GM19023 (cell line): Measurements from ENCODE around the gene HINT1.
A peak's percentile ranks its signal among the peaks of the same experiment; 100 is the strongest.
"Not testable (repeated sequence)": the region's sequence is repeated elsewhere in the genome, so short reads cannot be mapped to it uniquely, and the experiment has no call there.

Experiments
- ATAC-seq: cut with Tn5 transposase; IDR thresholded peaks from one replicate; pipeline ENCODE4 v1.9.1; 2021; ENCODE audit warnings: mild to moderate bottlenecking, moderate library complexity; ENCODE audit not compliant: unreplicated experiment

The HINT1 gene

GRCh38 chr5:131165119-131165727 lies at the start of gene HINT1:
TSS of gene HINT1 (minus strand) at chr5:131165256. CDS start at chr5:131165205, 51 bp downstream.
- ATAC-seq: peak; percentile 84

GRCh38 chr5:131214609-131215227 lies 49.7 kb upstream of the HINT1 start:
- no peak for ATAC-seq

GRCh38 chr5:131212471-131213021 lies 47.5 kb upstream of the HINT1 start:
- ATAC-seq: peak; percentile 43

GRCh38 chr5:131211669-131212068 lies 46.6 kb upstream of the HINT1 start:
- no peak for ATAC-seq

GRCh38 chr5:131210151-131210510 lies 45.1 kb upstream of the HINT1 start:
- no peak for ATAC-seq

- peak; percentile 79 for ATAC-seq
These were observed 44.6 kb upstream of the HINT1 start for GRCh38 chr5:131209506-131210150.

- no peak for ATAC-seq
These were observed 44.1 kb upstream of the HINT1 start for GRCh38 chr5:131209175-131209505.

- ATAC-seq: no peak
These were observed 41.7 kb upstream of the HINT1 start for GRCh38 chr5:131206772-131207171.

GRCh38 chr5:131206061-131206460 lies 41.0 kb upstream of the HINT1 start:
- no peak for ATAC-seq

- no peak for ATAC-seq
These were observed 39.9 kb upstream of the HINT1 start for GRCh38 chr5:131204964-131205363.

- ATAC-seq: no peak
These were observed 35.5 kb upstream of the HINT1 start for GRCh38 chr5:131200560-131200959.

GRCh38 chr5:131198625-131199024 lies 33.6 kb upstream of the HINT1 start:
- no peak for ATAC-seq

GRCh38 chr5:131196331-131196730 lies 31.3 kb upstream of the HINT1 start:
- ATAC-seq: no peak

- ATAC-seq: no peak
These were observed 30.6 kb upstream of the HINT1 start for GRCh38 chr5:131195696-131196095.

GRCh38 chr5:131194725-131195124 lies 29.7 kb upstream of the HINT1 start:
- no peak for ATAC-seq

- not testable (repeated sequence) for ATAC-seq
These were observed 28.8 kb upstream of the HINT1 start for GRCh38 chr5:131193897-131194296.

- no peak for ATAC-seq
These were observed 28.1 kb upstream of the HINT1 start for GRCh38 chr5:131193106-131193505.

GRCh38 chr5:131186561-131187256 lies 21.7 kb upstream of the HINT1 start:
- no peak for ATAC-seq

- ATAC-seq: no peak
These were observed 20.6 kb upstream of the HINT1 start for GRCh38 chr5:131185523-131186104.

- no peak for ATAC-seq
These were observed 17.8 kb upstream of the HINT1 start for GRCh38 chr5:131182839-131183238.

- ATAC-seq: no peak
These were observed 15.4 kb upstream of the HINT1 start for GRCh38 chr5:131180407-131180806.
